ENCODE data around the gene KIF4A.

DNA sequence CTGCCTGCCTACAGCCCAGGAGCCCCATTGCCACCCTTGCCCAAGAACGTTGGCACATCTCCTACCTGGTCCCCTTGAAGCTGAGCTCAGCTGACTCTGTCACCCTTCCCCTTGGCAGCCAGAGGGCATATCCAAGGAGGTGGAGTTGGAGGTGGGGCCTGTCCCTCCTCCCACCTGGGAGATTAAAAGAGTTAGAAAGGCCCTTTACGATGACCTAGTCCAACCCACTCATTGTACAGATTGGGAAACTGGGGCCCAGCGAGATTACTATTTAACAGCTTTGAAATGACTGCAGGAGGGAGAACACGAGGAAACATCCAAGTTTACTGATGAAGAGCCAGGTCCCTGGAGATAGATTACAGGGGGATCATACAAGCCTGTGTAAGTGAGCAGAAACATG lies 29.8 kb upstream of the KIF4A start, which contains the start of gene P2RY4:
- TF ChIP-seq CTCF (IDR thresholded peaks at IDR 0.05) (no peak), POLR2A (IDR thresholded peaks at IDR 0.05) (no peak)
